Measurements from ENCODE around the gene TEAD3.
"Not testable (repeated sequence)": the region's sequence is repeated elsewhere in the genome, so short reads cannot be mapped to it uniquely, and the experiment has no call there.

Gene TEAD3

DNA sequence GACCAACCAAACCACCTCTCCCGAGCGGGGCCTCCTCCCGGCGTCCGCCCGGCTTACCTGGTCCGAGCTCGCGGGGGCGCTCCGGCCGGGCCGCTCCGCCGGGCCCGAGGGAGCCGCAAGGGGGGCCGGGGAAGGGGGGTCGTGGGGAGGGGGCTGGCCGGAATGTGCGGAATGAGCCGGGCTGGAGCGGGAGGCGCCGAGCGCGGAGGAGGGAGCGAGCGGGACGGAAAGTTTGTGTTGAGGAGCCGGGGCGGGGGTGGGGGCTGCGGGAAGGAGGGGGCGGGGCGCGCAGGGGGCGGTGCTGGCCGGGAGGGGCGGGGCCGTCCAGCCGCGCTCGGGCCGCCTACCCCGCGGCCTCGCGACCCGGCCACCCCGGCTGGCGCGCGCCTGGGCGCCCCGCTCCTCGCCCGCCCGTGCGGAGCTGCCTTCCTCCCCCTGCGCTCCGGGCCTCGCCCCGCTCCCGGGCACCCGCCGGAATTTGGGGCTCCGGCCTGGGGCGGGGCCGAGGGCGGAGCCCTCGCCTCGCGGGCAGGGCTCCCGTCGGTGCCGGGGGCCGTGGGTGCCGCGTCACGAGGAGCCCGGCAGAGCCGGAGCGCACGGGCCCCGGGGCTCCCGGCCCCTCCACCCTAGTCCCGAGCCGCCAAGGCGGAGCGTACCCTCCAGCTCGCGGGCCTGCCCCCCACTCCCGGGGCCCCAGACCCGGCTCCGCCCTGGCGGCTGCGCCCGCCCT, at the start of gene TEAD3:
TSS of gene TEAD3 (minus strand) at position 239 of the 730 bp plus-strand sequence.
- peak; percentile 56 for DNase-seq

DNA sequence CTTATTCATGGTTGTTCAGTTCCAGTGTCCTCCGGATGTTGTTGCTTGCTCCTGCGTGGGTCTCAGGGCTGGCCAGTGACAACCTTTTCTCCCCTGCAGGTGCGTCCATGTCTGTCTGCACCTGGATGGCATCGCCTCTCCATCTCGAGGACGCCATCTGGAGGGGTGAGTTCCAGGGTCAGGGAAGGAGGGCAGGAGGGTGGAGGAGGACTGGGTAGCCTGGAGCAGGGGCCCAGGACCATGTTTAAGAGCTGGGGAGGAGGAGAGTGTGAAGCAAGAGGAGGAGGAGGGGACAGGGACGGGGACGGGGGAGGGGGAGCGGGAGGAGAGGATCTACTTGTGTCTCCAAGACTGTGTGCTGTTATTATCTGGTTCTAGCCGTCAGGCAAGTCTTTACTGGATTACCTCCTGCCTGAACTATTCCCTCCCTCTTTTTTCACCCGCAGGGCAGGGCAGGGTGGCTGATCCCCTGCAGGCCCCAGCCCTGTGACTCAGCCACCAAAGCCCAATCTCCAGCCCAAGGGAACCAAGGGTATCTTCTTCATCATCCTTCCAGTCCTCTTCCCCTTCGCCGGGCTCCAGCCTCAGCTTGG, 48.0 kb upstream of the TEAD3 start:
- DNase-seq: no peak

DNA sequence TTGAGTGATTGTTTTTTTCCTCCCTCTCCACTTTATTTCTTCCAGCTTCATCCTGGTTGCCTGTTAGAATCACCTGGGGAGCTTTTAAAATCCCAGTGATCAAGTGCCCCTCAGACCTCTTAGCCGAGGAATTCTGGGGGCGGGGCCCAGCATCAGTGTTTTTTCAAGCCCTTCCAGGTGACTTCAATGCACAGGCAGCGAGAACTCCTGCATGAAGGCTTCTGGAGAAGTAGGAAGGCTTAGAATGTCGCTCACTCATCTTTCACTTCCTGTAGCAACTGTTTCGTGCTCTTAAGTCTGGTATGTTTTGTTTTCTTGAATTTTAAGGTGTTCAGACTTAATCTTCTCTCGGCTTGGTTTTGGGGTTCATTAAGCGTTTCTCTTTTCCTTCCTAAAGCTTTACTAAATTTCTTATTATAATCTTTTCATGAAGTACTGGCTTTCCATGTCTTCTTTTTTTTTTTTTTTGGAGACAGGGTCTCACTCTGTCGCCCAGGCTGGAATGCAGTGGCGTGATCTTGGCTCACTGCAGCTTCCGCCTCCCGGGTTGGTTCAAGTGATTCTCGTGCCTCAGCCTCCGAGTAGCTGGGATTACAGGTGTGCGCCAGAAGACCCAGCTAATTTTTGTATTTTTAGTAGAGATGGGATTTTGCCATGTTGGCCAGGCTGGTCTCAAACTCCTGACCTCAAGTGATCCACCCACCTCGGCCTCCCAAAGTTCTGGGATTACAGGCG, 46.7 kb upstream of the TEAD3 start:
- DNase-seq: no peak

DNA sequence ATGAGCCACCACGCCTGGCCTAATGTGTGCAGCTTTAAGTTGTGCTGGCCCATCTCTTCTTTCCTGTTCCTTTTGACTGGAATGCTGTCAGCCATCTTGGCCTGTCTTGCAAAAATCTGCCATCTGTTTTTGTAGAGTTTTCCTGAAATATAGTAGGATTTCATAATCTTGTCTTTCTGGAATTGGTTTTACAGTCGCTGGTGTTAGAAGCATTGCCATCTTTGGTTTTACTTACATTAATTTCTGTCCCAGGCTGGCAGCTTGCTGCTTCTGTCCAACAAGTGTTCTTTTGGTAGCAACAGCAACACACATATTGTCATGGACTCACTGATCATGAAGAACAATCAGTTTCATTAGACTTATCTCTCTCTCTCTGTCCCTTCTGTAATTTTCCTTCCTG, 45.0 kb upstream of the TEAD3 start:
- no peak for DNase-seq

DNA sequence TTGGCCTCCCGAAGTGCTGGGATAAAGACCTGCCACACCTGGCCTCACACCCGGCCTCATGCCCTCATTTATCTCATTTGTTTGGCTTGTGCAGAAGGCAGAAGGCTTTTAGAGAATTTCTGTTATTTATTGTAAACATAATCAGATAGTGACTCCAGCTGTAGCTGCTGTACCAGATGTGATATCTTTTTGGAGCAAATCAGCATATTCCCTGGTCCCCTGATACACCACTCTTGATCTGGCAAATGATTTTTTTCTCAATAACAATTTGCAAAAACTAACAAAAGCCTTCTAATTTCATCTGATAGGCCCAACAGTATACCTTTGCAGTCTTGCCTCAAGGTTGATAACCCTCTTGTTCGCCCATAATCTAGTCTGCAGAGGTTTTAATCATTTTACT, 42.3 kb upstream of the TEAD3 start:
- DNase-seq: no peak

DNA sequence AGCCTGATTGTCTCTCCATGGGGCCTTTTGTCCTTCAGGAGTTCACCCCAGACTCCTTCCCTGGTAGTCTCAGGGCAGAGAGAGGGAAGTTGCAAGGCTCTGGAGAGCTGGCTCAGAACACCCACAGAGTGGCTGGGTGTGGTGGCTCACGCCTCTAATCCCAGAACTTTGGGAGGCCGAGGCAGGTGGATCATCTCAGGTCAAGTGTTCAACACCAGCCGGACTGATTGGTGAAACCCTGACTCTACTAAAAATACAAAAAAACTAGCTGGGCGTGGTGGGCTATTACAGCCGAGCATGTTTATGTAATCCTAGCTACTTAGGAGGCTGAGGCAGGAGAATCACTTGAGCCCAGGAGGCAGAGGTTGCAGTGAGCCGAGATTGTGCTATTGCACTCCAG, 39.0 kb upstream of the TEAD3 start:
- DNase-seq: not testable (repeated sequence)

DNA sequence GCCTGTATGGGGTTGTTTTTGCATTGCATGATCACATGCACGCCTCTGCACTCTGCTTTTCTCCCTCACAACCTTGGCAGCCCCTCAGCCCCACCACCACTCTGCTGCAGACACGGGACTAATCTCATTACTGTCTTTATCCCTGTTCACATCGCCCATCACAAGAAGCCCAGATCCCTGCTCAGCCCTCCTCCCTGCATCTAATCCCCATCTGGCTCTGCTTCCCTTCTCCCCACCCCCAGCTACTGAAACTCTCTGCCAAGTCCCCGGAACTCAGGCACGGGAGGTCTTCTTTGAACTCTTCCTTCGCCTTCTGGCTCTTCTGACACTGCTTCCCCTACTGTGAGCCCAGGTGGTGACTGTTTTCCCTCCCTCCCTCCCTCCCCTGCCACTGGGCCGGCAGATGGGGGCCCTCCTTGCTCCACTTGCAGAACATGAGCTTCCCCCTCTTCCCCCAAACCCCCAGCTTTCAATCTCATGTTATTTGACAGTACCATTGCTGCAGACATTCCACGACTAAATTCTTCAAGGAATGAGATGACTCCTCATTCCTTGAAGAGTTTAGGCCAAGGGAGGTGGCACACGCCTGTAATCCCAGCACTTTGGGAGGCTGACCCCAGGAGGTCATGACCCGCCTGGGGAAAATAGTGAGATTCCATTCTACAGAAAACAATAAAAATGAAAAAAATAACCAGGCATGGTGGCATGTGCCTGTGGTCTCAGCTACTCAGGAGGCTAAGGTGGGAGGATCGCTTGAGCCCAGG, 37.7 kb upstream of the TEAD3 start:
- DNase-seq: no peak

DNA sequence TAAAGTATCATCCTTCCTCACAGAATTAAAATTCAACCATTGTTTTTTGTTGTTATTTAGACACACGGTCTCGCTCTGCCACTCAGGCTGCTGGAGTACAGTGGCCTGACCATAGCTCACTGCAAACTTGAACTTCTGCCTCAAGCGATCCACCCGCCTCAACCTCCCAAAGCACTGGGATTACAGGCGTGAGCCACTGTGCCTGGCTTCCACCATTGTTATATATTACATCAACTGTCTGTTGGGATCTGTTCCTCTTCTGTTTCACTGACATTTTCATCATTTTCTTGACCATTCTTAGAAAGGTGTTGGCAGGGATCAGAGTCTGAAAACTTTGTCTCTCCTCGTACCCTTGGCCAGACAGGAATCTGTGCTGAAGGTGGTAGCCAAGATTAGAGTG, 37.1 kb upstream of the TEAD3 start:
- no peak for DNase-seq

DNA sequence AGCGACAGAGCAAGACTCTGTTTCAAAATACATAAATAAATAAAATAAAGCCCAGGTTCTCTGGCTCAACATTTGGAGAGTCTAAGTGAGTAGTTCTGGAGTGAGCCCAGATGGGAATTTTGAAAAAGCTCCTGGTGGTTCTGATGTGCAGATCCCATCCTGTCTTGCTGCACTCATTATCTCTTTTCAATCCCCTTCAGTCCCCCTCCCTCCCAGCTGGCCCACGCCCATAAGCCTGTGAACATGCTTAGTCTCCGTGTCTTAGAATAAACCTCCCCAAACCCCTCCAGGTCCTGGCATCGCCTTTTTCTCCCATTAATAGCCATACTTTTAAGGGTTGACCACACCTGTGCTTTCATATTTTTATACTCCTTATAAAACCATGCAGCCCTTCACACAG, 35.2 kb upstream of the TEAD3 start:
- DNase-seq: no peak

DNA sequence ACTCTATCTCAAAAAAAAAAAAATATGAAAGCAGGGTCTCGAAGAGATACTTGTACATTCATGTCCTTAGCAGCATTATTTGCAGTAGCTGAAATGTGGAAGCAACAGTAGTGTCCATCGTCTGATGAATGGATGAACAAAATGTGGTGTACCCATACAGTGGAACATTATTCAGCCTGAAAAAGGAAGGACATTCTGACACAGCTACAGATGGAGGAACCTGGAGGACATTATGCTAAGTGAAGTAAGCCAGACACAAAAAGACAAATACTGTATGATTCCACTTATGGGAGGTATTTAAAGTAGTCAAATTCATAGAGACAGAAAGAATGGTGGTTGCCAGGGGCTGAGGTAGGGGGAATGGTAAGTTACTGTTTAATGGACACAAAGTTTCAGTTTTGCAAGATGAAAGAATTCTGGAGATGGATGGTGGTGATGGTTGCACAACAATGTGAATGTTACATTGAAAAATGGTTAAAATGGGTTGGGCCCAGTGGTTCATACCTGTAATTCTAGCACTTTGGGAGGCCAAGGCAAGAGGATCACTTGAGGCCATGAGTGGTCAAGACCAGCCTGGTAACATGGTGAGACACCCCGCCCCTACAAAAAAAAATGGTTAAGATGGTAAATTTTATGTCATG, 27.6 kb upstream of the TEAD3 start:
- DNase-seq: no peak

DNA sequence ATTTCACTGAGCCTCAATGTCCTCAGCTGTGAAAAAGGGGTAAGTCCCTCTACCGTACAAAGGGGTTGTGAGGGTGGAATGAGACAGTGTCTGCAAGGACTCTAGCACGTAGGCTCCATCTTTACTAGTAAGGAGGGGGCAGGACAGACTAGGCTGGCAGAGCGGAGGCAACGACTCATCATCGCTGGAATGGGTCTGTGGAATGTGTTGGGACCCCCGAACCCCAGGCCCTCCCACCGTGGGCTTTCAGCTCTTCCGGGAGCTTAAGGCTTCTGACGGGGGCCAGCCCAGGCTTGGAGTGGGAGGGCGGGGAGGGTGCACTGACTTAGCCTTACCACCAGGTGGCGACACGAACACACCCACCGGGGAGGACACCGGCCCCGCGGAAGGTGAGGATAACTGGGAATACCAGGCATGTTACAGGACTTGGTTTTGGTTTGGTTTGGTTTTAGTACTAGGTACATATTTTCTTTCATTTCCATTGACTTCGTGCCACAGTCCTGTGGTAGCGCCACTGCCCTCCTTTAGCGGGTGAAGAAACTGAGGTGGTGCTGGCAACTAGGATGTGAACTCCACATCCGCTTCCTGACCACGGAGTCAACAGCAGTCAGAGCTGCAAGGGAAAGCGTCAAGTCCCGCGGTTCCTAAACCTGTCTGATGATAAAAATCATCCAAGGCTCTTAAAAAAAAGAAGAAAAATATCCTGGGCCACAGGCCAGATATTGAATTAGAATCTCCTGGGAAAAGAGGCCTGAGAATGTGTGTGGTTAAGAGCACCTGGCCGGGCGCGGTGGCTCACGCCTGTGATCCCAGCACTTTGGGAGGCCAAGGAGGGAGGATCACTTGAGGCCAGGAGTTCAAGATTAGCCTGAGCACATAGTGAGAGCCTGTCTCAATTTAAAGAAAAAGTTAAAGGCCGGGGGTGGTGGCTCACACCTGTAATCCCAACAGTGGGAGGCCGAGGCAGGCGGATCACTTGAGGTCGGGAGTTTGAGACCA, 26.1 kb upstream of the TEAD3 start:
- peak; percentile 76 for DNase-seq

DNA sequence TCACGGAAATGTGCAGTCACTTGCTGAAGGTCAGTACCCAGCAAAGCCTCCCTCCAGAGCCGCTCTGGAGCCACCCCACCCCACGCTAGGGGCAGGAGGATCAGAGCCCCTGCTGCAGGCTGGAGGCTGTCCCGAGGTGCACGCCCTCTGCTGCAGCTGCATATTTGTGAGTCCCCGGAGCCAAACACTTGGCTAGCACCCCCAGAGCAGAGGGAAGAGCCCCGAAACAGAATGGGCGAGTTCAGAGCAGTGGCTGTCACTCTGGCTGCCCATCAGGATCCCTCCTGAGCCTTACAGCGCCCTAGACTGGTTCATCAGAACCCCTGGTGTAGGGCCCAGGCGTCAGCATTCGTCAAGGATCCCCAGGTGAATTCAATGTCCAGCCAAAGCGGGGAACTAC, 25.3 kb upstream of the TEAD3 start:
- DNase-seq: no peak

DNA sequence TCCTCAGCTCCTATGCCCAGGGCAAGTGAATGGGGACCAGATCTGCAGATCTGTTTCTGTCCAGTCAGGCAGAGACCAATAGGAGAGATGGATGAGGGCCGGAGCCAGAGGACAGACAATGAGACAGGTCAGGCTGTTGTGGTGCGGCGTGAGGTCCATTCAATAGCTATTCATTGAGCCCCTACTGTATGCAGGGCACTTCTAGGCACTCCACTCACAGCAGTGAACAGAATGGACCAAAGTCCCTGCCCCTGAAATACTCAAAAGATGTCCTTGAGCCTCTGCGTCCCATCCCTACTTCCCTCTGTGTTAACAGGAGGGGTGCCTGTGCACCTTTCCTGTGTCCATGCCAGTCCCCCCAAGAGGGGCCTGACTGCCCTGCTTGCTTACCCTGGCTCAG, 24.4 kb upstream of the TEAD3 start:
- DNase-seq: no peak

DNA sequence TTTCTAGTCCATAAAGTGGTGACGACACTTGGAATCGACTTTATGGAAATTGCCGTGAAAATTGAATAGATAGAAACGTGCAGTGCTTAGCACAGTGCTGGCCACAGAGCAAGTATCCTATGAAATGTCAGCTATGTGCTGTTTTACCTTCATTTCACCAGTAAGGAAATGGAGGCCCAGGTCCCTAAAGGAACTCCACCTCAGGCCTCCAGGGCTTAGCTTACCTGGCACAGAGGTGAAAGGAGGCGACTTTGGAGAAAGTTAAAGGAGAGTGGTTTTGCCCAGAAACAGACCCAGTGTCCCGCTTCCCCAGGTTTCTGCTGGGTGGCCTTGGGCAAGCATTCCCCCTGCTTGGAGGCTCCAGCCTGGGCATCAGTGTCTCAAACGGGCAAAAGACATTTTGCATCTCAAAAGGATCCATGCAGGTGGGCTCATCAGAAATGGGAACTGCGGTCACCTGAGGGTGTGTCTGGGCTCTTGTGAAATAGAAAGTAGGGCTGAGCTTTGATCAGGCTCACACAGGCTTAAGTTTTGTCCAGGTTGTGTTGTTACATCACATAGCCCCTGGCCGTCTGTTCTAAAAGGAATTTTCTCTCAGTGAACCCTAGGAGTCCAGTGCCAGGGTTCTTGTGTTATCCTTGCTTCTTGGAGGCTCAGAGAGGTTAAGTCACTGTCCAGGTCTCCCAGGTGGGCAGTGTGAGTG, 22.6 kb upstream of the TEAD3 start:
- DNase-seq: no peak

DNA sequence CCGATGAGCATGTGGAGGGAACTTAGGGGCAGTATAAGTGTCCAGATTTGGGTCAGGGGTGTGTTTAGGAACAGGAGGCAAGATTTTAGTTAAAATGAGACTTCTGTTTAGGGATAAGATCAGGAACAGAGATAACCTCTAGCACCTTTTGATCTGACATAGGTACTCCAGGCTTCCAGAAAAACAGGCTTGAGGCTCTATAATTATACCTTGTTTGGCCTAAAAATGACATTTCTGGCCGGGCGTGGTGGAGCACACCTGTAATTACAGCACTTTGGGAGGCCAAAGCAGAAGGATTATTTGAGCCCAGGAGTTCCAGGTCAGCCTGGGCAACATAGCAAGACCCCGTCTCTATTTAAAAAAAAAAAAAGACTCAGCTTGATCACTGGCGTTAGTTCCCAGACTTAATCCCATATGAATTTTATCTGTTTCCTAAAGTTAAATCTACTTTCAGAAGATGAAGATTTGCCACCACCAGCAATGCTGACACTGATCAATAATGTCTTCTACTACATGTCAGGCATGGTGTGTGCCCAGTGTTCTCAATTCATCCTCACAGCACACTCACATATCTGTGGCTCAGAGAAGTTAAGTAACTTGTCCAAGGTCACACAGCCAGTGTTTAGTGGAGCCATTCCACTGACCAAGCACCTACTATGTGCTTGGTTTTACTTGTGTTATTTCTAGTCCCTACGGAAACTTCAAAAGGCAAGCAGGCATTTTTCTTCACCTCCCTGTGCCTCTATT, 21.9 kb upstream of the TEAD3 start:
- DNase-seq: no peak

DNA sequence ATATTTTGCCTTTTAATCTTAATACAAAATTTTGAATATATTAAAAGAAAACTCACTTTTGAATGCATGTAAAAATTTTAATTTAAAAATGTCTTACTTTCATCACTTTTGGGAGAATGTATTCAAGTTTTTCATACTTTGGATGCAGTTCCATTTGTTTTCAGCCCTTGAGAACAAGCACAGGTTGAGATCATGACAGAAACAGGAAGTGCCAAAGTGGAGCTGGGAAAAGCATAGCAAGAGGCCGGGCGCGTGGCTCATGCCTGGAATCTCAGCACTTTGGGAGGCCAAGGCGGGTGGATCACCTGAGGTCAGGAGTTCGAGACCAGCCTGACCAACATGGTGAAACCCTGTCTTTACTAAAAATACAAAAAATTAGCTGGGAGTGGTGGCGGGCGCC, 21.1 kb upstream of the TEAD3 start:
- DNase-seq: not testable (repeated sequence)

DNA sequence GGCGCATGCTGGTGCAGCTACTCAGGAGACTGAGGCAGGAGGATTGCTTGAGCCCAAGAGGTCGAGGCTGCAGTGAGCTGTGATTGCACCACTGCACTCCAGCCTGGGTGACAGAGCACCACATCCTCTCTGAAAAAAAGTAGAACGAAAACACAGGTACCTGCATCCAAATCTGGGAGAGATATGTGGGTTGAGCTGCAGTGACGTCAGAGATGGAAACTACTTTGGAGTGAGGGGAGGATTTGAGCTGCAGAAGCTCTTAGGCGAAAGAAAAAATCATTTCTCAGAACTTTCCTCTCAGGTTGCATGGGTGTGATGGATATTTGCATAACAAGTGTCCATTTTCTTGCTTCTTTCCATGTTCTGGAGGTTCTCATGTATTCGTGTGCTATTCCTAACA, 19.8 kb upstream of the TEAD3 start:
- no peak for DNase-seq

DNA sequence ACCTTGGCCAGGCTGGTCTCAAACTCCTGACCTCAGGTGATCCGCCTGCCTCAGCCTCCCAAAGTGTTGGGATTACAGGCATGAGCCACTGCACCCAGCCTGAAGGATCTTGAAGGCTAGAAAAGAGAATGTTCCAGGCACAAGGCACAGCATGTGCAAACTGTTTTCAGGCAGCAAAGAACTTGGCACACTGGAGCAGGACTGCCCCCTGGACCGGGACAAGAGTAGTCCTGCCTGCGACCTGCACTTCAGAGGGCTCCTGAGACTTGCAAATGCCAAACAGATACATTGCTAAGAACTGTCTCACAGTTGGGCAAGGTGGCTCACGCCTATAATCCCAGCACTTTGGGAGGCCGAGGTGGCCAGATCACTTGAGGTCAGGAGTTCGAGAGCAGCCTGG, 19.1 kb upstream of the TEAD3 start:
- DNase-seq: not testable (repeated sequence)

DNA sequence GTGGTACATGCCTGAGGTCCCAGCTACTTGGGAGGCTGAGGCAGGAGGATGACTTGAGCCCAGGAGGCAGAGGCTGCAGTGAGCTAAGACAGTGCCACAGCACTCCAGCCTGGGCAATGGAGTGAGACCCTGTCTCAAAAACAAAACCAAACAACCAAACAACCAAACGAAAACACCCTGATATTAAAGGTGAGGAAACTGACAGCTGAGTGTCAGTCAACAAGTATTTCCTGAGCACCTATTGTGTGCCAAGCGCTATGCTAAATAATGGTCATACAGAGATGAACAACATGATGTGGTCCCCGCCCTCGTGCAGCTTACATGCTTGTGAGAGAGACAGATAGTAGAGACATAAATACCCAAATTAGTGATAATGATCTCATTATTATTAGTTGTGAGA, 17.7 kb upstream of the TEAD3 start:
- no peak for DNase-seq

DNA sequence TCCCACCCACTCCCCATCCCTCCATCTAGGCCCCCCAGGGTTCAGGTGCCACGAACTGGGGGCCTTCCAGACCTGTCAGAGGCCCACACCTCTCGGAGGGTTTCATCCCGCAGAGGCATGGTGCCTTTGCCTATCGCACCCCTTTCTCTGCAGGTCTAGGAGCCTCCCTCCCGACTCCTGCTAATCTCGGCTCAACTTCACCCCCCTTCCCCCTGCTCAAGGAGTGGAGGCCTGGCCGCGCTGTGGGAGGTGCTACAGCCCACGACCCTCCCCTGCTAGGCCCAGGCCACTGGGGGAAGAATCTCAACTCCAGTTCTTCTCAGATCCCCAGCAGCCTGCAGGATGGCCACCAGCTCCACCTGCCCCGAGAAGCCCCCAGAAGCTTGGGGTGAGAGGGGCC, 15.9 kb upstream of the TEAD3 start, which contains the start of gene TULP1:
TSS of gene TULP1 (minus strand) at position 157 of the 400 bp plus-strand sequence. CDS start at position 119, 38 bp downstream.
- DNase-seq: no peak

All from CD4-positive, alpha-beta T cell treated with Interleukin-17A for 1 hour (primary cell).